Lower leg skin (tissue), 4 donors: Measurements from ENCODE around the gene JAML. TPM values are rescaled to one million over a fixed set of nuclear protein-coding genes. Genes with fewer than 3 reads are reported as not detected.

ENCODE experiments used
- DNase-seq, 2 donors: peaks; one replicate each; pipeline ENCODE4 v3.0.0-alpha.2; 2019; ENCODE audit warnings: low spot score in 2 of 2
- H3K4me3 ChIP-seq: fragments of 200-600 bp; sonication (generic); 2 replicates; pipeline ENCODE4 v1.5.1; 2017; ENCODE audit warnings: mild to moderate bottlenecking, low read depth; ENCODE audit not compliant: poor library complexity, severe bottlenecking
- CTCF ChIP-seq, 3 donors: fragments of 450-650 bp; IDR thresholded peaks; one replicate each; pipeline ENCODE4 v1.5.1; 2016; ENCODE audit warnings: antibody characterized with exemption in 3 of 3, mild to moderate bottlenecking in 3 of 3, moderate library complexity in 2 of 3
- POLR2A ChIP-seq, 2 donors: fragments of 450-650 bp; IDR thresholded peaks; one replicate each; pipeline ENCODE4 v1.6.1; 2016 to 2017; ENCODE audit warnings: antibody characterized with exemption in 2 of 2, mild to moderate bottlenecking in 1 of 2, moderate library complexity in 1 of 2
- WGBS, 2 donors: methylation state at CpG; one replicate each; pipeline ENCODE4 v1.1.5; 2018; 5-methylcytosine and 5-hydroxymethylcytosine counted together
- intact Hi-C: fragments of 100-400 bp; cut with DNase I; formaldehyde crosslinking; loops from one replicate; pipeline ENCODE4 v1.15.0; 2023; ENCODE audit warnings: low total_unique reads
- total RNA-seq, 4 donors: library from RNA; depleted of rRNA; stranded (reverse); fragments of >200 nt; gene quantifications; one replicate each; pipeline ENCODE4 v1.1.0, GENCODE V29; 2016

Gene JAML
- total RNA-seq, 4 donors from 2014 or later, result 0.42 to 3.0 (median 0.61) TPM

- H3K4me3 ChIP-seq, result no peak overlapping the region
- intact Hi-C loops, result no loop called here
- TF ChIP-seq POLR2A (IDR thresholded peaks at IDR 0.05) (no peak), CTCF (IDR thresholded peaks at IDR 0.05) (no peak)
- DNase-seq, result no peak
- WGBS, 2 donors, result 64 to 67% methylated on average over 6 of the region's 6 CpGs
Measured at GRCh38 chr11:118214210-118214914, 10.4 kb downstream of the JAML start.

DNA sequence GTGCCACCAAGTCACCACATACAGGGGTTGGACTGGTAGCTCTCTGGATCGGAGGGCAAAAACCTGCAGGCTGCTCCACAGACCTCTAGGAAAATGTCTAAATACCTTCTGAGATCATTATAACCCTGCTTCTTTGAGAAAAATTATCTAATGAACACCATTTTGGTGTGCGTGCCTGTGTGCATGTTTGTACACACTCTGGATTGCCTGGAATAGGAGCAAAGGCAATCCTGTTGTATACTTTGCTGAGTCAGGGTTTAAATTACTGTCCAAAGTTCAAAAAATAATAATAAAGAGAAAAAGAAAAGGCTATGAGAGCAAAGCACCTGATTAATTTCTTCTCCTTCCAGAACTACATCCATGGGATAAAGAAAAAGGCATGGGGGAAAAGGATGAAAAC is 11.0 kb downstream of the JAML start:
- no peak for DNase-seq
- TF ChIP-seq CTCF (IDR thresholded peaks at IDR 0.05) (no peak), POLR2A (IDR thresholded peaks at IDR 0.05) (no peak)
- whole genome bisulfite sequencing, 2 donors, result 88 to 91% methylated on average over 2 of the region's 2 CpGs

DNA sequence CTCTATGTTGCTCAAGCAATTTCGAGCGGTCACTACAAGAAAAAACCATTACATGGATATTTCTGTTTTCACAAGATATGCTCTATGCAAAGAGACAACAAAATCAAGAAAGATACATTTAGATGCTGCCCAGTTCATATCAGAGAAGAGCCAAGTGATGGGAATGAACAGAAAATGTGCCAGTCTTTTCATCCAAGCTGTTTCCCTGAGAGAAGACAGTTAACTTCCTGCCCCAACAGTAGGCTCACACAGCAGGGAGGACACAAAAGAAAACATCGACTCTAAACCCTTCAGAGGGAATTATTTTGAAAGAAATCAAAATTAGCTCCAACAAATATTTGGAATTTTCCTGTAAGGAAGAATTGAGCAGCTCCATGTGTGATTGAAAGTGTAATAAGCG is 11.6 kb downstream of the JAML start:
- no peak for DNase-seq
- intact Hi-C loops, result no loop called here
- WGBS, 2 donors, result 81 to 82% methylated on average over 4 of the region's 4 CpGs
- no peak for TF ChIP-seq POLR2A (IDR thresholded peaks at IDR 0.05)
- no peak for TF ChIP-seq CTCF (IDR thresholded peaks at IDR 0.05)
- H3K4me3 ChIP-seq, result no peak overlapping the region

More for the DNA sequence above, 11.0 kb downstream of the JAML start:
- H3K4me3 ChIP-seq, result no peak overlapping the region
- intact Hi-C loops, result no loop called here

DNA sequence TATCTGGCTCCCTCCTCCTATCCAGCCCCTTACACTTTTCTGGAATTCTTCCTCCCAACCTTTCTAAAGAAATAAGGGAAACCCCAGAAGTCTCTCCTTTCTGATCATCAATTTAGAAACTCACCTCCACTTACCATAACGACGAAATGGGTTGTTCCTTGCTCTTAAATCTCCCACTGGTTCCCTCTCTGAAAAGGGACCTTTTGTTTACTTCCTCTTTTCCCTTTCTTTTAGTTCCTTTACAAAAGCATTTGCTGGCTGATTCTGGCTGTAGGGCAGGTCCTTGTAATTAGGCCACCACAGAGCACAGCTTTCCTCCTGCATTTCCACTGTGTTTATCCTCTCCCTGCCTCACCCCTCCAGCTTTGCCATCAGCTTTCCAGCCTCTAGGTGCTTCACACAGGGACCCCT is 12.0 kb downstream of the JAML start:
- intact Hi-C loops, result no loop called here
- no peak for DNase-seq
- WGBS, 2 donors, result 72 to 74% methylated on average over 2 of the region's 2 CpGs
- no peak overlapping the region for H3K4me3 ChIP-seq
- TF ChIP-seq POLR2A (IDR thresholded peaks at IDR 0.05) (no peak), CTCF (IDR thresholded peaks at IDR 0.05) (no peak)

DNA sequence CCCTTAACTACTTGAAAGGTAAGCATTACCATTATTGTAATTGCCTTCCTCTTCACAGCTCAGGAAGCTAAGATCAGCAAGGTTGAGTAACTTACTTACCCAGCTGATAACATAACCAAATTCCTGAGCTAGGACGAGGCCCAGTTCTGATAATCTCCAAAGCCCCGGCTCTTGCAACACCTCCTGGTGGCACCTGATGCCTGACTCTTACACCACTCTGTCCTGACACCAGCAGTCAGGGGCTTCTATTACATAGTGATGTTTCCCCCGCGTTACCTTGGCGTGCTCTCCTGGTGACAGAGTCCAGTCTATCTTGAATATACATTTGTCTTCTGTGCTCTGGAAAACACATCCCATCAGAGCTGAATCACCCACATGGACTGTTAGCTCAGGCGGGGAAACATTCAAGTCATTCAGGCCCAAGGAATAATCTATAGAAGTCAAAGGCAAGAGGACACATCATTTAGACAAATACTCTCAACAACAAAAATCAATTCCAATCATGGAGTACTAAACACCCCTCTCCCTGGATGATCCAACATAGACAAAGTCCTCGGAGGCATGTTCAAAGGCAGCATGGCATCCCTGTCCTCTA is 12.6 kb downstream of the JAML start:
- intact Hi-C loops, result no loop called here
- WGBS, 2 donors, result 88 to 89% methylated on average over 7 of the region's 7 CpGs
- no peak for DNase-seq
- TF ChIP-seq POLR2A (IDR thresholded peaks at IDR 0.05) (no peak), CTCF (IDR thresholded peaks at IDR 0.05) (no peak)
- H3K4me3 ChIP-seq, result no peak overlapping the region
